Right cardiac atrium (tissue), 5 donors: ENCODE measurements around the gene ULK1. TPM values are rescaled to one million over a fixed set of nuclear protein-coding genes. Genes with fewer than 3 reads are reported as not detected.

Experiments
- ATAC-seq, 2 donors: fragments of 200-7000 bp; cut with Tn5 transposase; one replicate each; pipeline versions ENCODE4 v1.8.0 to v1.9.1; 2020; ENCODE audit warnings: moderate library complexity in 2 of 2, mild to moderate bottlenecking in 1 of 2
- DNase-seq, 3 donors: peaks; one replicate each; pipeline ENCODE4 v3.0.0-alpha.2; 2020
- H3K27ac ChIP-seq: one replicate; pipeline ENCODE4 v1.5.1; 2013; ENCODE audit warnings: mild to moderate bottlenecking, low read length, control low read depth, moderate library complexity
- H3K27me3 ChIP-seq: one replicate; pipeline ENCODE4 v1.6.1; 2013; ENCODE audit not compliant: control insufficient read depth, insufficient read depth
- H3K4me1 ChIP-seq: one replicate; pipeline ENCODE4 v1.6.1; 2013; ENCODE audit warnings: low read length; ENCODE audit not compliant: control insufficient read depth, insufficient read depth
- H3K4me3 ChIP-seq: one replicate; pipeline ENCODE4 v1.5.1; 2013; ENCODE audit warnings: low read length, control low read depth
- H3K9me3 ChIP-seq: one replicate; pipeline ENCODE4 v1.6.1; 2013; ENCODE audit warnings: low read length; ENCODE audit not compliant: control insufficient read depth
- WGBS: extraction: QIAGEN DNeasy Blood & Tissue Kit; methylation state at CpG from one replicate; pipeline ENCODE4 v1.1.7; 2013; 5-methylcytosine and 5-hydroxymethylcytosine counted together
- intact Hi-C, 4 donors: fragments of 100-400 bp; cut with DNase I; formaldehyde crosslinking; loops; one replicate each; pipeline versions ENCODE4 v1.11.0 to v1.14.0; 2022 to 2023
- polyA plus RNA-seq: library from polyadenylated mRNA; stranded (reverse); fragments of 200-250 nt; gene quantifications from one replicate; pipeline ENCODE4 v1.2.3, GENCODE V29; 2013
- total RNA-seq, 4 donors: library from RNA; stranded (reverse); fragmentation: NEBNext Ultra II Directional; extraction: Animal tissue kit (Norgen Biotek cat#: 25700); gene quantifications; one replicate each; pipeline ENCODE4 v1.2.1, GENCODE V29; 2021
- donor health status: healthy with polysubstance abuse.
- donor health status: DM: no; HTN: yes; CAD: no.
- donor health status: DM: no; HTN: no; CAD: no.
- donor health status: DM: no; HTN: yes; CAD: no; lungs with severe emphysema.
- donor health status: DM: yes; HTN: yes; CAD: no.

The ULK1 gene
- total and polyA plus RNA-seq, 5 donors, result 29.4 to 51.3 (median 47.8) TPM

- WGBS, result 80% methylated on average over 24 of the region's 24 CpGs
- H3K27ac ChIP-seq, result no peak overlapping the region
- H3K9me3 ChIP-seq, result no peaks in the 10 kb centered on the region
- ATAC-seq, result no peak
- no peaks in the 10 kb centered on the region for H3K27me3 ChIP-seq
- peak in 2 of 3 donors; percentile 66 to 71 for DNase-seq
- H3K4me3 ChIP-seq, result no peak overlapping the region
- intact Hi-C loops, result loop anchor here in 1 of 4 donors (5.0 kb wide), 1 partner anchor 35 kb away; the partner anchor contains the start of gene ULK1
- no peaks in the 10 kb centered on the region for H3K4me1 ChIP-seq
Measured at GRCh38 chr12:131927110-131928079, 33.0 kb downstream of the ULK1 start.

DNA sequence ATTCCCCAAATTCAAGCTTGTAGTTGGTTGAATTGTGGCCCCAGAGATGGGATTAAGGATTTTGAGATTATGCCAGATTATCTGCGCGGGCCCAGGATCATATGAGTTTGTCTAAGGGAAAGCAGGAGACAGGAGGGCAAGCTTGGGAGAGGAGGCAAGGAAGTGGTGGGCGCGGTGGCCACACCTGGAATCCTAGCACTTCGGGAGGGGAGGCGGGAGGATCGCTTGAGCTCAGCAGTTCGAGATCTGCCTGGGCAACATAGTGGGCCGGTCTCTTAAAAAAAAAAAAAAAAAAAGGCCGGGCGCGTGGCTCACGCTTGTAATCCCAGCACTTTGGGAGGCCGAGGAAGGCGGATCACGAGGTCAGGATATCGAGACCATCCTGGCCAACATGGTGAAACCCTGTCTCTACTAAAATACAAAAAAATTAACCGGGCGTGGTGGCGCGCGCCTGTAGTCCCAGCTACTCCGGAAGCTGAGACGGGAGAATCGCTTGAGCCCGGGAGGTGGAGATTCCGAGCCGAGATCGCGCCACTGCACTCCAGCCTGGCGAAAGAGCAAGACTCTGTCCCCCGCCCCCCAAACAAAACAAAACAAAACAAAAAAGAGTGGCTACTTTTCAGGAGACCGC lies 33.8 kb downstream of the ULK1 start:
- Histone ChIP-seq H3K4me3 (peak overlapping the region; percentile 60), H3K27ac (no peak overlapping the region), H3K27me3 (no peaks in the 10 kb centered on the region), H3K4me1 (no peaks in the 10 kb centered on the region), H3K9me3 (no peaks in the 10 kb centered on the region)
- DNase-seq, result peak in 2 of 3 donors; percentile 71 to 72
- 37% methylated on average over 33 of the region's 33 CpGs for WGBS
- ATAC-seq, result peak; percentile 1 to 46
- intact Hi-C loops, result loop anchor here in 1 of 4 donors (5.0 kb wide), 1 partner anchor 36 kb away; the partner anchor contains the start of gene ULK1

DNA sequence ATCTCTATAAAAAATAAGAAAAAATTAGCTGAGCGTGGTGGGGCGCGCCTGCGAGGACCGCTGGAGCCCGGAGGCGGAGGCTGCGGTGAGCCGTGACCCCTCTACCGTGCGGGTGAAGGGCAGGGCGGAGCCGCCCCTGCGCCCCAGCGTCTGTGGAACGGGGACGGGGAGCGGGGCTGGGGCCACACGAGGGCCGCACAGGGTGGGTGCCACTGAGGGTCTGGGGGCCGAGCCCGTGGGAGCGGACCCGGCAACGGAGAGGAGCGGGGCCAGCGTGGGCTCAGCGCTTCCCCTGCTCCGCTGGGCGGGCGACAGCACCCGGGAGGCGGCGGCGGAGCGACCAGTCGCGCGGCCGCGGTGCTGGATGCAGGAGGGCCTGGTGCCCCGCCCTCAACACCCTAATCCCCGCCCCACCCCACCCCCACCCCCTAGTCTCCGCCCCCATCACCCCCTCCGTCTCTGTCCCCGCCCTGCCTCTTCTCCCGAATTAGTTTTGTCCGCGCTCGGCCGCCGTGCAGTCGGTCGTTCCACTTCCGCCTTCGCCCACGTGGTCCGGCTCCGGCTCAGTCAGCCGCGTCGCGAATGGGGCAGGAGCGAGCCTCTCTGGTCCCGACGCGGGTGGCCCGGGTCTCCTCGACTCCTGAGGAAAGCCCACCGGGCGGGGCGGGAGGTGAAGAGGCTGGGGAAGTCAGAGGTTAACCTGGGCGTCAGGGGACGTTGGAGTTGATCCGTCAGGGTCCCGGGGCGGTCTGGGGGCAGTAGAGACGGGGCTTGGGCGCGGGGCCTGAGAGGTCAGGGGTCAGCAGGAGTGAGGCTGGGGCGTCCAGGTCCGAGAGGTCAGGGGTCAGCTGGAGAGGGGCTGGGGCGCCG lies 34.5 kb downstream of the ULK1 start, which contains the start of gene PUS1:
TSS of gene PUS1 (plus strand) at position 566 of the 870 bp plus-strand sequence. CDS start 447 bp downstream, outside the sequence.
- H3K9me3 ChIP-seq, result no peaks in the 10 kb centered on the region
- peak; percentile 96 for ATAC-seq
- peak within 1 kb of the TSS; percentile 46 for H3K27ac ChIP-seq
- peak within 1 kb of the TSS; percentile 60 for H3K4me3 ChIP-seq
- under 1% methylated on average over 84 of the region's 84 CpGs for WGBS
- no peaks in the 10 kb centered on the region for H3K4me1 ChIP-seq
- DNase-seq, result peak; percentile 95 to 98 (median 97)
- H3K27me3 ChIP-seq, result no peaks in the 10 kb centered on the region
- intact Hi-C loops, result loop anchor here in 1 of 4 donors (5.0 kb wide), 1 partner anchor 37 kb away; the partner anchor contains the start of gene ULK1

GRCh38 chr12:131929581-131930456 lies 35.4 kb downstream of the ULK1 start:
- DNase-seq, result peak in 2 of 3 donors; percentile 58 to 61
- peak overlapping the region; percentile 49 for H3K4me3 ChIP-seq
- WGBS, result 1% methylated on average over 87 of the region's 87 CpGs
- H3K9me3 ChIP-seq, result no peaks in the 10 kb centered on the region
- no peaks in the 10 kb centered on the region for H3K4me1 ChIP-seq
- intact Hi-C loops, result loop anchor here in 1 of 4 donors (5.0 to 10.0 kb wide), 2 partner anchors 38 to 95 kb away; partner anchors contain the start of gene ULK1
- no peak overlapping the region for H3K27ac ChIP-seq
- H3K27me3 ChIP-seq, result no peaks in the 10 kb centered on the region
- ATAC-seq, result peak; percentile 9 to 20

DNA sequence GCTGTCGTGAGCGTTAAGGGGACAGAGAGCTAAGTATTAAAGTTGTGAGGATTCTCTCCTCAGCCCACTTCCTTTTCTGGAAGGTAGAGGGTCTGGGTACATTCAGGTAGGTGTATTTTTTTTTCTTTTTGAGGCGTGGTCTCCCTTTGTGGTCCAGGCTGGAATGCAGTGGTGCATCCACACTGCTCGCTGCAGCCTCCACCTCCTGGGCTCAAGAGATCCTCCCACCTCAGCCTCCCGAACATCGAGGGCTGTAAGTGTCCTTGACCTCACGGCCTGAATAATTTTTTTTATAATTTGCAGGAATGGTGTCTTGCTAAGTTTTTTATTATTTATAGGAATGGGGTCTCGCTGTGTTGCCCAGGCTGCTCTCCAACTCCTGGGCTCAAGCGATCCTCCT lies 36.1 kb downstream of the ULK1 start:
- Histone ChIP-seq H3K9me3 (no peaks in the 10 kb centered on the region), H3K4me1 (no peaks in the 10 kb centered on the region), H3K4me3 (peak overlapping the region; percentile 49), H3K27me3 (no peaks in the 10 kb centered on the region), H3K27ac (no peak overlapping the region)
- intact Hi-C loops, result loop anchor here in 1 of 4 donors (10.0 kb wide), 1 partner anchor 96 kb away; no protein-coding TSS in a partner anchor
- DNase-seq (peak in 1 of 3 donors; percentile 16), ATAC-seq (no peak)
- 86% methylated on average over 9 of the region's 9 CpGs for WGBS

DNA sequence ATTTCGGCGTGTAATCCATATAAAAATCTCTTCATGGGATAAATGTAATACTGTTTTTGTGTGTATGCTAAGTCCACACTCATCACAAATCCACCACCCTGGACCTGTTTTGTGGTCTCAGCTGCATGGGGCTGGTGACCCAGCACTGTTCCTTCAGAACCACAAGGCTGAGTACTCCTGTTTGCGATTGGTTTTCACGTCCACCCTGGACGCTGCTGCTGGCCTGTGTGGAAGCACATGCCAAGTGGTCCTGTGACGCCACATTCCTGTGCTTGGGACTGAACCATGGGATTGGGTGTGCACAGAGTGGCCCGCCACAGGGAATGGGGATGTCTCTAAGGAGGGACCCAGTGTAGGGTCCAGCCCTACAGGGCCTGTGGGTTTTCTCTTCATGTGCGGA lies 39.0 kb downstream of the ULK1 start:
- intact Hi-C loops, result loop anchor here in 1 of 4 donors (10.0 kb wide), 1 partner anchor 99 kb away; no protein-coding TSS in a partner anchor
- no peak overlapping the region for H3K4me3 ChIP-seq
- ATAC-seq, result no peak
- H3K27me3 ChIP-seq, result no peaks in the 10 kb centered on the region
- H3K27ac ChIP-seq, result no peak overlapping the region
- no peaks in the 10 kb centered on the region for H3K9me3 ChIP-seq
- peak in 1 of 3 donors; percentile 54 for DNase-seq
- 93% methylated on average over 8 of the region's 8 CpGs for WGBS
- H3K4me1 ChIP-seq, result no peaks in the 10 kb centered on the region

DNA sequence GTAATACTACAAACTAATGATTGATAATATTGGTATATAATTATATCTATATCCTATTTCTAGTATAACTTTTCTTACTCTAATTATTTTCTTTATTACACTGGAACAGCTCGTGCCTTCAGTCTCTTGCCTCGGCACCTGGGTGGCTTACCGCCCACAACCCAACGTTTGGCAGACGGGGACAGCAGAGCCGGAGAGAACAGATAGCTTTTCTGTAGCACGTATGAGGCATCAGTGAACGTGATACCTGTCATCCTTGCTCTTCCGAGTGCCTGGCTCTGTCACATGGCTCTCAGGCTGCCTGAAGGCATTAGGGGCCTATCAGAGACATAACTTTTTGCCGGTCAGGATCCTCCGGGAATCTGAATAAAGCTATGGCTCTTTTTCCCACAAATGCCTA lies 40.1 kb downstream of the ULK1 start:
- Histone ChIP-seq H3K4me1 (no peaks in the 10 kb centered on the region), H3K9me3 (no peaks in the 10 kb centered on the region), H3K27me3 (no peaks in the 10 kb centered on the region), H3K27ac (no peak overlapping the region), H3K4me3 (no peak overlapping the region)
- DNase-seq, result peak in 1 of 3 donors; percentile 27
- WGBS, result 87% methylated on average over 11 of the region's 11 CpGs
- intact Hi-C loops, result loop anchor here in 1 of 4 donors (10.0 kb wide), 1 partner anchor 100 kb away; no protein-coding TSS in a partner anchor
- no peak for ATAC-seq

GRCh38 chr12:131938082-131938481 lies 43.7 kb downstream of the ULK1 start:
- ATAC-seq (no peak), DNase-seq (no peak)
- Histone ChIP-seq H3K27me3 (no peaks in the 10 kb centered on the region), H3K27ac (no peak overlapping the region), H3K4me1 (no peaks in the 10 kb centered on the region), H3K9me3 (no peaks in the 10 kb centered on the region), H3K4me3 (no peak overlapping the region)
- intact Hi-C loops, result loop anchor here in 1 of 4 donors (10.0 kb wide), 1 partner anchor 103 kb away; no protein-coding TSS in a partner anchor
- 81% methylated on average over 7 of the region's 7 CpGs for WGBS

- no peak for DNase-seq
- H3K9me3 ChIP-seq, result no peaks in the 10 kb centered on the region
- H3K27me3 ChIP-seq, result no peaks in the 10 kb centered on the region
- no peak overlapping the region for H3K27ac ChIP-seq
- intact Hi-C loops, result loop anchor here in 1 of 4 donors (10.0 kb wide), 1 partner anchor 104 kb away; no protein-coding TSS in a partner anchor
- no peak for ATAC-seq
- no peak overlapping the region for H3K4me3 ChIP-seq
- no peaks in the 10 kb centered on the region for H3K4me1 ChIP-seq
- 95% methylated on average over 16 of the region's 16 CpGs for WGBS
Measured at GRCh38 chr12:131939007-131939406, 44.6 kb downstream of the ULK1 start.
